OCI-LY7 (cell line): ENCODE measurements around the gene CTTNBP2. TPM values are rescaled to one million over a fixed set of nuclear protein-coding genes. Genes with fewer than 3 reads are reported as not detected.

ENCODE experiments used
- BruUV-seq: library from RNA; stranded (reverse); fragments of 400-500 nt; replicated peaks from 2 replicates; lab custom pipeline; 2021; lab: Mats Ljungman, UMichigan
- CTCF ChIA-PET: fragments of 300-600 bp; sonication (Branson Sonifier 250); formaldehyde crosslinking; loops from one replicate; lab custom pipeline; 2022; ENCODE audit warnings: antibody characterized with exemption; ENCODE audit not compliant: unreplicated experiment; lab: Charles Lee
- POLR2A ChIA-PET: fragments of 300-600 bp; sonication (Branson Sonifier 250); formaldehyde crosslinking; loops from one replicate; lab custom pipeline; 2022; ENCODE audit warnings: antibody characterized with exemption; lab: Charles Lee
- DNase-seq: peaks from one replicate; pipeline ENCODE4 v3.0.0-alpha.2; 2015; ENCODE audit warnings: low spot score
- H2AFZ ChIP-seq: fragments of 200-600 bp; sonication (generic), shearing (Covaris generic); 2 replicates; pipeline ENCODE4 v1.6.1; 2014; ENCODE audit warnings: mild to moderate bottlenecking, antibody characterized with exemption, low read length, moderate library complexity
- H3K27ac ChIP-seq: fragments of 200-600 bp; sonication (generic); 2 replicates; pipeline ENCODE4 v1.5.1; 2014; ENCODE audit warnings: mixed run types, low read depth, mild to moderate bottlenecking, moderate library complexity, low read length, inconsistent platforms; ENCODE audit not compliant: poor library complexity, severe bottlenecking
- H3K36me3 ChIP-seq: fragments of 200-600 bp; sonication (generic); 2 replicates; pipeline ENCODE4 v1.6.1; 2014; ENCODE audit warnings: mild to moderate bottlenecking, antibody characterized with exemption, low read length, moderate library complexity, mixed read lengths; ENCODE audit not compliant: insufficient read depth
- H3K4me1 ChIP-seq: fragments of 200-600 bp; sonication (generic); 2 replicates; pipeline ENCODE4 v1.5.1; 2014; ENCODE audit warnings: mild to moderate bottlenecking, low read length; ENCODE audit not compliant: insufficient read depth, poor library complexity, severe bottlenecking
- H3K4me2 ChIP-seq: fragments of 200-600 bp; sonication (generic); 2 replicates; pipeline ENCODE4 v1.6.1; 2014; ENCODE audit warnings: mild to moderate bottlenecking, low read length
- H3K4me3 ChIP-seq: fragments of 200-600 bp; sonication (generic); 2 replicates; pipeline ENCODE4 v1.5.1; 2014; ENCODE audit warnings: mild to moderate bottlenecking, low read depth, low read length; ENCODE audit not compliant: poor library complexity, severe bottlenecking
- H3K79me2 ChIP-seq: fragments of 200-600 bp; sonication (generic); 2 replicates; pipeline ENCODE4 v1.6.1; 2016; ENCODE audit warnings: low read depth, mild to moderate bottlenecking, low read length, moderate library complexity, mixed read lengths; ENCODE audit not compliant: insufficient read depth
- H3K9me2 ChIP-seq: fragments of 200-600 bp; sonication (generic); 2 replicates; pipeline ENCODE4 v1.6.1; 2016; ENCODE audit warnings: mild to moderate bottlenecking, low read length, mixed read lengths; ENCODE audit not compliant: insufficient read depth
- H3K9me3 ChIP-seq: fragments of 200-600 bp; sonication (generic); 2 replicates; pipeline ENCODE4 v1.6.1; 2014; ENCODE audit warnings: mild to moderate bottlenecking, mixed run types, low read length, mixed read lengths
- H4K20me1 ChIP-seq: fragments of 200-600 bp; sonication (generic); 2 replicates; pipeline ENCODE4 v1.6.1; 2014; ENCODE audit warnings: mild to moderate bottlenecking, antibody characterized with exemption, low read length, moderate library complexity, mixed read lengths; ENCODE audit not compliant: insufficient read depth
- CTCF ChIP-seq: fragments of 200-600 bp; sonication (generic); conservative IDR thresholded peaks from 2 replicates; pipeline ENCODE4 v1.5.1; 2014; ENCODE audit warnings: mild to moderate bottlenecking, antibody characterized with exemption, low read length, moderate library complexity, mixed read lengths
- EZH2phosphoT487 ChIP-seq: fragments of 200-600 bp; sonication (generic); IDR thresholded peaks from 2 replicates; pipeline ENCODE4 v1.6.1; 2018; ENCODE audit warnings: low read depth, borderline replicate concordance, mild to moderate bottlenecking, mixed run types, antibody characterized with exemption, low read length, moderate library complexity, mixed read lengths
- intact Hi-C: fragments of 100-400 bp; cut with micrococcal nuclease; formaldehyde crosslinking; loops from one replicate; pipeline ENCODE4 v1.10.0; 2022; ENCODE audit not compliant: unreplicated experiment
- total RNA-seq, 2 experiments: library from RNA; depleted of rRNA in 1 of 2; stranded (reverse); fragments of >200 nt in 1 of 2; shearing (Covaris generic) in 1 of 2; gene quantifications; 2 replicates each; pipeline ENCODE4 v1.2.3, GENCODE V29; 2014 to 2022

CTTNBP2 gene
- total RNA-seq, 2 experiments from 2014 or later = not detected

- H3K9me2 ChIP-seq = no peaks in the 10 kb centered on the region
Observed at GRCh38 chr7:117728890-117729624, 144.2 kb downstream of the CTTNBP2 start.

GRCh38 chr7:117724898-117725297 is 148.3 kb downstream of the CTTNBP2 start:
- no peak for TF ChIP-seq EZH2phosphoT487
- TF ChIP-seq CTCF = no peak
- Histone ChIP-seq H3K4me2 (no peak overlapping the region), H3K4me3 (no peak overlapping the region), H3K9me2 (no peaks in the 10 kb centered on the region), H3K9me3 (no peaks in the 10 kb centered on the region), H3K36me3 (no peaks in the 10 kb centered on the region), H2AFZ (no peak overlapping the region), H3K79me2 (no peaks in the 10 kb centered on the region), H4K20me1 (no peaks in the 10 kb centered on the region), H3K4me1 (no peaks in the 10 kb centered on the region), H3K27ac (no peak overlapping the region)
- intact Hi-C loops = no loop called here
- BruUV-seq = no TSS peak
- CTCF ChIA-PET = no interaction called here
- no peak for DNase-seq
- POLR2A ChIA-PET = interaction anchor here (0.5 kb wide), 1 partner anchor 219 kb away, joined by 4 read pairs; no protein-coding TSS in a partner anchor

More at GRCh38 chr7:117728890-117729624, 144.2 kb downstream of the CTTNBP2 start:
- Histone ChIP-seq H3K36me3 (no peaks in the 10 kb centered on the region), H2AFZ (no peak overlapping the region), H3K9me3 (no peaks in the 10 kb centered on the region), H3K27ac (no peak overlapping the region), H3K4me3 (no peak overlapping the region), H3K4me2 (no peak overlapping the region), H3K4me1 (no peaks in the 10 kb centered on the region), H3K79me2 (no peaks in the 10 kb centered on the region), H4K20me1 (no peaks in the 10 kb centered on the region)
- ChIA-PET POLR2A (interaction anchor here (1.1 kb wide), 1 partner anchor 141 kb away, joined by 3 read pairs; no protein-coding TSS in a partner anchor), CTCF (no interaction called here)
- TF ChIP-seq EZH2phosphoT487 (no peak), CTCF (no peak)
- intact Hi-C loops = no loop called here
- no TSS peak for BruUV-seq
- DNase-seq = no peak

- H3K27ac ChIP-seq = no peak overlapping the region
- no peaks in the 10 kb centered on the region for H4K20me1 ChIP-seq
- H3K9me3 ChIP-seq = no peaks in the 10 kb centered on the region
- H3K9me2 ChIP-seq = no peaks in the 10 kb centered on the region
- no peak overlapping the region for H3K4me3 ChIP-seq
- TF ChIP-seq EZH2phosphoT487 = no peak
- TF ChIP-seq CTCF = no peak
- BruUV-seq = no TSS peak
- H3K36me3 ChIP-seq = no peaks in the 10 kb centered on the region
- no peak overlapping the region for H2AFZ ChIP-seq
- H3K79me2 ChIP-seq = no peaks in the 10 kb centered on the region
- POLR2A ChIA-PET = no interaction called here
- H3K4me1 ChIP-seq = no peaks in the 10 kb centered on the region
- CTCF ChIA-PET = no interaction called here
- intact Hi-C loops = no loop called here
- H3K4me2 ChIP-seq = no peak overlapping the region
- DNase-seq = no peak
Observed at GRCh38 chr7:117719377-117719776, 153.9 kb downstream of the CTTNBP2 start.
